ENCODE results near the gene ZNF524.

Gene ZNF524

GRCh38 chr19:55616395-55616875, 16.3 kb downstream of the ZNF524 start:
- H4K20me1 ChIP-seq: peaks cover 13 to 59% (median 37%) of the 10 kb centered on the region in 11 experiments; a peak in 20 of 22 replicates
- no peak for TF ChIP-seq Cebpa-rat (IDR thresholded peaks at IDR 0.05)

GRCh38 chr19:55617426-55617825, 17.3 kb downstream of the ZNF524 start:
- no peak for TF ChIP-seq Cebpa-rat (IDR thresholded peaks at IDR 0.05)
- no peak overlapping the region for H3K27ac ChIP-seq
- H3K36me3 ChIP-seq: peaks cover 52 to 88% (median 64%) of the 10 kb centered on the region in 11 experiments
- H3K4me1 ChIP-seq: peaks cover 9 to 29% (median 17%) of the 10 kb centered on the region in 10 experiments
- no peak overlapping the region for H3K9ac ChIP-seq
- H4K20me1 ChIP-seq: peaks cover 4 to 49% (median 30%) of the 10 kb centered on the region in 11 experiments; a peak in 19 of 22 replicates
- H3K9me3 ChIP-seq (replicated peaks in 1 of 11): no peaks in the 10 kb centered on the region
- H3K27me3 ChIP-seq: no peaks in the 10 kb centered on the region
- H3K4me2 ChIP-seq: no peak overlapping the region
- no peak overlapping the region for H3K4me3 ChIP-seq

More at GRCh38 chr19:55616395-55616875, 16.3 kb downstream of the ZNF524 start:
- no peaks in the 10 kb centered on the region for H3K27me3 ChIP-seq
- H3K4me3 ChIP-seq: no peak overlapping the region
- H3K9me3 ChIP-seq (replicated peaks in 1 of 11): no peaks in the 10 kb centered on the region
- H3K36me3 ChIP-seq: peaks cover 46 to 89% (median 61%) of the 10 kb centered on the region in 11 experiments
- H3K9ac ChIP-seq: no peak overlapping the region
- H3K27ac ChIP-seq: no peak overlapping the region
- H3K4me1 ChIP-seq: peaks cover 11 to 38% (median 24%) of the 10 kb centered on the region in 10 experiments
- no peak overlapping the region for H3K4me2 ChIP-seq

- no peak overlapping the region for H3K4me3 ChIP-seq
- H3K27me3 ChIP-seq: no peaks in the 10 kb centered on the region
- TF ChIP-seq Cebpa-rat (IDR thresholded peaks at IDR 0.05): no peak
- H3K4me1 ChIP-seq: peaks cover 13 to 28% (median 20%) of the 10 kb centered on the region in 10 experiments
- H3K9me3 ChIP-seq (replicated peaks in 1 of 11): no peaks in the 10 kb centered on the region
- H3K36me3 ChIP-seq: peaks cover 51 to 82% (median 61%) of the 10 kb centered on the region in 11 experiments
- H4K20me1 ChIP-seq: peaks cover 4 to 39% (median 21%) of the 10 kb centered on the region in 11 experiments; a peak in 14 of 22 replicates
- H3K4me2 ChIP-seq: no peak overlapping the region
- H3K27ac ChIP-seq: no peak overlapping the region
- H3K9ac ChIP-seq: no peak overlapping the region
Observed at GRCh38 chr19:55618426-55618825, 18.3 kb downstream of the ZNF524 start.

GRCh38 chr19:55619286-55619685, 19.2 kb downstream of the ZNF524 start:
- no peak overlapping the region for H3K4me3 ChIP-seq
- H3K4me2 ChIP-seq: peak overlapping the region in 2 of 11 experiments; percentile 7 to 70; a peak in 1 of 22 replicates
- H3K9ac ChIP-seq: no peak overlapping the region
- H3K4me1 ChIP-seq: peaks cover 18 to 34% (median 25%) of the 10 kb centered on the region in 10 experiments
- peaks cover 49 to 76% (median 56%) of the 10 kb centered on the region in 11 experiments for H3K36me3 ChIP-seq
- no peak overlapping the region for H3K27ac ChIP-seq
- H3K27me3 ChIP-seq: no peaks in the 10 kb centered on the region
- TF ChIP-seq Cebpa-rat (IDR thresholded peaks at IDR 0.05): no peak
- peaks cover 7 to 41% (median 20%) of the 10 kb centered on the region in 11 experiments; a peak in 14 of 22 replicates for H4K20me1 ChIP-seq
- no peaks in the 10 kb centered on the region for H3K9me3 ChIP-seq (replicated peaks in 1 of 11)

- Histone ChIP-seq H3K4me2 (peak overlapping the region; percentile 37 to 78 (median 60); a peak in 20 of 22 replicates), H3K9ac (peak overlapping the region in 4 of 11 experiments; percentile 5 to 29 (median 12); a peak in 4 of 22 replicates), H3K27me3 (no peaks in the 10 kb centered on the region), H3K4me1 (peaks cover 26 to 40% (median 31%) of the 10 kb centered on the region in 10 experiments), H3K9me3 (replicated peaks in 1 of 11) (no peaks in the 10 kb centered on the region), H3K4me3 (no peak overlapping the region), H3K27ac (peak overlapping the region in 10 of 11 experiments; percentile 6 to 65 (median 54); a peak in 19 of 22 replicates), H3K36me3 (peaks cover 37 to 65% (median 44%) of the 10 kb centered on the region in 11 experiments), H4K20me1 (peaks cover 7 to 32% (median 15%) of the 10 kb centered on the region in 11 experiments; a peak in 14 of 22 replicates)
- TF ChIP-seq Cebpa-rat (IDR thresholded peaks at IDR 0.05): peak in 5 of 11 experiments; percentile 38 to 72 (median 58); a peak in 7 of 22 replicates
Observed at GRCh38 chr19:55620410-55621204, 20.5 kb downstream of the ZNF524 start.

GRCh38 chr19:55621205-55621672, 21.2 kb downstream of the ZNF524 start:
- TF ChIP-seq Cebpa-rat (IDR thresholded peaks at IDR 0.05): no peak
- H3K36me3 ChIP-seq: peaks cover 31 to 58% (median 38%) of the 10 kb centered on the region in 11 experiments
- H3K9ac ChIP-seq: peak overlapping the region in 1 of 11 experiments; percentile 13; a peak in 1 of 22 replicates
- H3K27ac ChIP-seq: peak overlapping the region in 9 of 11 experiments; percentile 42 to 65 (median 54); a peak in 15 of 22 replicates
- H3K27me3 ChIP-seq: no peaks in the 10 kb centered on the region
- peaks cover 5 to 25% (median 13%) of the 10 kb centered on the region in 11 experiments; a peak in 13 of 22 replicates for H4K20me1 ChIP-seq
- peak overlapping the region in 8 of 11 experiments; percentile 13 to 78 (median 62); a peak in 12 of 22 replicates for H3K4me2 ChIP-seq
- peaks cover 26 to 40% (median 31%) of the 10 kb centered on the region in 10 experiments for H3K4me1 ChIP-seq
- no peaks in the 10 kb centered on the region for H3K9me3 ChIP-seq (replicated peaks in 1 of 11)
- no peak overlapping the region for H3K4me3 ChIP-seq

- H3K4me2 ChIP-seq: no peak overlapping the region
- peaks cover 26 to 53% (median 33%) of the 10 kb centered on the region in 11 experiments for H3K36me3 ChIP-seq
- no peaks in the 10 kb centered on the region for H3K9me3 ChIP-seq (replicated peaks in 1 of 11)
- H3K9ac ChIP-seq: no peak overlapping the region
- no peak overlapping the region for H3K27ac ChIP-seq
- H4K20me1 ChIP-seq: peaks cover 0 to 20% (median 13%) of the 10 kb centered on the region in 11 experiments; a peak in 11 of 22 replicates
- H3K4me1 ChIP-seq: peaks cover 27 to 40% (median 32%) of the 10 kb centered on the region in 10 experiments
- no peak for TF ChIP-seq Cebpa-rat (IDR thresholded peaks at IDR 0.05)
- H3K27me3 ChIP-seq: no peaks in the 10 kb centered on the region
- no peak overlapping the region for H3K4me3 ChIP-seq
Observed at GRCh38 chr19:55621673-55622231, 21.7 kb downstream of the ZNF524 start.

- H4K20me1 ChIP-seq: peaks cover 0 to 20% (median 12%) of the 10 kb centered on the region in 11 experiments; a peak in 10 of 22 replicates
- H3K4me1 ChIP-seq: peaks cover 27 to 40% (median 32%) of the 10 kb centered on the region in 10 experiments
- H3K4me3 ChIP-seq: no peak overlapping the region
- no peak overlapping the region for H3K4me2 ChIP-seq
- H3K9me3 ChIP-seq (replicated peaks in 1 of 11): no peaks in the 10 kb centered on the region
- H3K27me3 ChIP-seq: no peaks in the 10 kb centered on the region
- H3K36me3 ChIP-seq: peaks cover 21 to 48% (median 28%) of the 10 kb centered on the region in 11 experiments
- TF ChIP-seq Cebpa-rat (IDR thresholded peaks at IDR 0.05): no peak
- no peak overlapping the region for H3K27ac ChIP-seq
- H3K9ac ChIP-seq: no peak overlapping the region
Observed at GRCh38 chr19:55622242-55622969, 22.3 kb downstream of the ZNF524 start.
